Astrocyte (in vitro differentiated cells and primary cell): Measurements from ENCODE around the gene TERT.

Source experiments
- CTCF ChIP-seq: IDR thresholded peaks from 2 replicates; pipeline ENCODE4 v1.5.1; 2011; ENCODE audit warnings: low read depth, mild to moderate bottlenecking, inconsistent platforms, low read length, moderate library complexity; ENCODE audit not compliant: insufficient read depth
- EZH2 ChIP-seq: IDR thresholded peaks from 2 replicates; pipeline ENCODE4 v1.6.1; 2012; ENCODE audit warnings: mild to moderate bottlenecking, low read length, inconsistent platforms; ENCODE audit not compliant: insufficient read depth

- TF ChIP-seq CTCF = peak; percentile 28
- no peak for TF ChIP-seq EZH2
These were observed 90.1 kb downstream of the TERT start for GRCh38 chr5:1204693-1205242.
